GM21423 (cell line): ENCODE measurements around the gene PODN.

Source experiments
- ATAC-seq: cut with Tn5 transposase; IDR thresholded peaks from one replicate; pipeline ENCODE4 v1.9.1; 2021; ENCODE audit warnings: mild to moderate bottlenecking, moderate library complexity; ENCODE audit not compliant: unreplicated experiment

PODN gene

GRCh38 chr1:53088616-53089300, 26.7 kb downstream of the PODN start:
- no peak for ATAC-seq

- ATAC-seq: no peak
Observed at GRCh38 chr1:53089478-53090226, 27.6 kb downstream of the PODN start.

GRCh38 chr1:53090227-53091147, 28.5 kb downstream of the PODN start:
- no peak for ATAC-seq

GRCh38 chr1:53091841-53092645, 30.0 kb downstream of the PODN start:
- no peak for ATAC-seq

GRCh38 chr1:53092659-53093450, 30.8 kb downstream of the PODN start:
- ATAC-seq: no peak

- no peak for ATAC-seq
Observed at GRCh38 chr1:53093451-53093754, 31.4 kb downstream of the PODN start.

GRCh38 chr1:53093778-53094532, 31.9 kb downstream of the PODN start:
- no peak for ATAC-seq

- no peak for ATAC-seq
Observed at GRCh38 chr1:53094533-53094919, 32.5 kb downstream of the PODN start.

- no peak for ATAC-seq
Observed at GRCh38 chr1:53104289-53104913, 42.4 kb downstream of the PODN start.

GRCh38 chr1:53107090-53107489, 45.1 kb downstream of the PODN start:
- no peak for ATAC-seq

- no peak for ATAC-seq
Observed at GRCh38 chr1:53107570-53108322, 45.7 kb downstream of the PODN start.

- ATAC-seq: no peak
Observed at GRCh38 chr1:53108646-53109580, 46.9 kb downstream of the PODN start.

GRCh38 chr1:53110370-53111072, 48.5 kb downstream of the PODN start:
- no peak for ATAC-seq

- ATAC-seq: no peak
Observed at GRCh38 chr1:53111073-53111556, 49.1 kb downstream of the PODN start.

GRCh38 chr1:53111693-53112092, 49.7 kb downstream of the PODN start:
- ATAC-seq: no peak

- ATAC-seq: no peak
Observed at GRCh38 chr1:53112271-53112774, 50.3 kb downstream of the PODN start.
